DMS 273 treated with DMSO at 0.1 percent for 48 hours (cell line): ENCODE results near the gene XKR8.

Experiments
- DNase-seq: peaks from one replicate; lab custom pipeline; 2025; lab: John Stamatoyannopoulos, UW

XKR8 gene

DNA sequence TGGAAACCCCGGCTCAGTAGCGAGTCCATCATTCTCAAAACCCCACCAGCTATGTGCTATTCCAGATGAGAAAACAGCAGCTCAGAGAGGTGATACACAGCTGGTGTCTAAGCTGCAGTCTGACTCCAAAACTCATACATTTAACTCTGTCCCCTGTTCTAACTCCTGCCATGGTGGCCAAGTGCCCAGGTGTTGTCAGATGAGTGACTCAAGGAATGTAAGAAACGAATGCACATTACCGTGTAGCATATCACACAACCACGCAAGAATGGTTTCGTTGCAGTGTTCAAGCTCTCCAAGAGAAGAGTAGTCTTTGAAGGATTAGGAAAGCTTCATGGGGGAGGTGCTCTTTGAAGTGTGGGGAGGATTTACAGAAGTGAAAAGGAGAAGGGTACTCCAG lies 4.7 kb upstream of the XKR8 start:
- no peak for DNase-seq

DNA sequence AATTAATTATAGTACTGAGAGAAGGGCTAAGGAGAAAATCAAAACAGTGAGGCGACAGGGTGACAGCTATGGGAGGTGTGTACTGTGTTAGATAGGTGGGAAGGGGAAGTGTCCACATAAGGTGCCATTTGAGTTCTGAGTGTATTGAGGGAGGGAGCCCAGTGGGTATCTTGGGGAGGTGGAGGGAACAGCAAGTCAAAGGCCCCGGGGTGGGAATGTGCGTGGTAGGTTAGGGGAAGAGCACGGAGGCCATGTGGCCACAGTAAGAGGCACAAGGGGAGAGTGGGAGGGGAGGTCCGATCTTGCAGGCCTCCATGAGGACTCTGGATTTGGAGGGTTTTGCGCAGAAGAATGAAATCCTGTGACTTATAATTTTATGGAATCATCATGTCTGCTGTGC lies 3.0 kb upstream of the XKR8 start:
- DNase-seq: no peak

DNA sequence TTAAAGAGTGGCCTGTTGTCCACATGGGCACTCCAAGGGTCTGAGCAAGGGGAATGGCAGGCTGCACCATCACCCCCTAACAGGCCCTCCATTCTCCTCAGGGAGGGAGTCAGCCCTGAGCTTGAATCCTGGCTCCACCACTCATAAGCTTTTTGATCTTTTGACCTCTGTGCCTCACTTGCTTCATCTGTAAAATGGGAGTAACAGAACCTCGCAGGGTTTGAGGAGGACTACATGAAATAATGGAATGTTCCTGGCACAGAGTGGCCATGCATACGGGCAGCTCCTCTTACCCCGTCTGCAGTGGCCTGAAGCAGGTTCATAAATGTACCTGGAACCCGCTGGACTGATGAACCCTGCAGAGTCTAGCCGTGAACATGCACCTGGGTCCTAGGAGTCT lies 2.1 kb upstream of the XKR8 start:
- DNase-seq: no peak

DNA sequence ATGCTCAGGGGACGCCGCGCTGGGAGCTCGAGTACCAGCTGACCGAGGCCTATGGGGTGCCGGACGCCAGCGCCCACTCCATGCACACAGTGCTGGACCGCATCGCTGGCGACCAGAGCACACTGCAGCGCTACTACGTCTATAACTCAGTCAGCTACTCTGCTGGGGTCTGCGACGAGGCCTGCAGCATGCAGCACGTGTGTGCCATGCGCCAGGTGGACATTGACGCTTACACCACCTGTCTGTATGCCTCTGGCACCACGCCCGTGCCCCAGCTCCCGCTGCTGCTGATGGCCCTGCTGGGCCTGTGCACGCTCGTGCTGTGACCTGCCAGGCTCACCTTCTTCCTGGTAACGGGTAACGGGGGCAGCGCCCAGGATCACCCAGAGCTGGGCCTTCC lies 1.3 kb upstream of the XKR8 start:
- no peak for DNase-seq

DNA sequence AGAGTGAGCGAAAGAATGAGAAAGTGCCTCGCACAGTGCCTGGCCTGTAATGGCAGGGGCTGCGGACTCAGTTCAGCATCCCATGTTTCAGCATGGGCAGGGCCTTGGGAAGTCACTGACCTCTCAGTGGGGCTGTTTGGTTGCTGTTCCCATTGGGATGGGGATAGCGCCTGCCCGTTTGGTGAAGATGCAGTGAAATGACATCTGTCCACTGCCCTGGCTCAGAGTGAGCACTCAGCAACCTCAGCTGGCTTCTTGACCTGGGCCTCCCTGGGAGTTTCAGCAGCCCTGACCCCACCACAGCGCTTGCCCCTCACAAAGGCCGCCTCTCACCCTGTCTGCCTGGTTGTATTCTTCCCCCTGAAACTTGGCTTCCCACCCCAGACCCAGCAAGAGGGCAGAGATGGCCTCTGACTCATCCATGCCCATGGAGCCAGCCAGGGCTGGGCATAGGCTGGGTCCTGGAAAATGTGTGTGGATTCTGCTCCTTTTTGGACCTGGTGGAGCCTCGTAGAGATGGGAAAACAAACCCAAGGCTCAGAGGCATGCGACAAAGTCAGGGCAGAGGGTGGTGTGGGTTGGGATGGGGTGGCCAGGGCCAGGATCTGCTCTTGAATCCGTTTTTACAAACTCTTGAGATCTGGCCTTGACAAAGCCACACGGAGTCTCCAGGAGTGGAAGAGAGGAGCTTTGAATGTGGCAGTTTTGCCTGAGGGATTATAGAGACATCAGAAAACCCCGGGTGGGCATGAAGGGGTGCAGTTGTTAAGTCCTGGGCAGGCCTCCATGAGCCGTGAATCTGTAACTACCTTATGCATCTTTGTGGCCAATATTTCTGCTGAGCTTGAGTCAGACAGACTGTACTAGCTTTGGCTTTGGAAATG lies 1.2 kb downstream of the XKR8 start:
- DNase-seq: no peak

DNA sequence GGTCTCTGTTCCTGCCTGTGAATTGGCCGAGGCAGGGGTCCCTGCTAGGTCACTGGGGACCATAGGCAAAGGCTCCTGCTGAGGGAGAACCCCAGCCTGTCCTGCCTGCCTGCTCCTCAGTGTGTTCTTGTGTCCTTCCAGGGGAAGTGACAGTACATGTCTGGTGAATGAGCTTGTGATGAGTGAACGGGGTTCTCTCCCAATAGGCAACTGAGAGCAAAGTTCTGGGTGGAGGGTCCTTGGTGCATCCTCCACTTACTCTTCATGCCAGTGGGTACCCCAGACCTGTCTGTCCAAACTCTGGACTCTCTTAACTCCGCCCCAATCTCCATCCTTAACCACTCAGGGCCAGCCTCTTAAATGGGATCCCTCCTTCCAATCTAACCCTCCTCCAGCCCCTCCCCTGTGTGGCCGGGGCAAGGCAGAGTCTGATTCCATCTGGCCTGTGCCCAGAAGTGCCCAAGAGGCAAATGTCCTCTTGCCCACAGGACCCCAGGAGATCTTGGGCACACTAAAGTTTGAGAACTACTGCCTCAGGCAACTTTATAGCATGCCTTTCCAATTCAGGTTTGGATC lies 2.0 kb downstream of the XKR8 start:
- DNase-seq: no peak

DNA sequence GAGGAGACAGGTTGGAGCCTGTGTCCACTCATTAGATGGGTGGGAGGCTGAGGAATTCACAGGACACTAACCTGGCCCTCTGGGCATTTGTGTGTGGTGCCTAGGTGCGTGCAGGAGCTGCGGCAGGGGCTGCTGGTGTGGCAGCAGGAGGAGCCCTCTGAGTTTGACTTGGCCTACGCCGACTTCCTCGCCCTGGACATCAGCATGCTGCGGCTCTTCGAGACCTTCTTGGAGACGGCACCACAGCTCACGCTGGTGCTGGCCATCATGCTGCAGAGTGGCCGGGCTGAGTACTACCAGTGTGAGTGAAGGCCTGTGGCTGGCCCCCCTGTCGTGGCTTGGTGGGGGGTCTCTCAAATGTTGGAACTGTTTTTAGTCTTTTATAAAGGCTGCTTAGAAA lies 3.6 kb downstream of the XKR8 start:
- no peak for DNase-seq

DNA sequence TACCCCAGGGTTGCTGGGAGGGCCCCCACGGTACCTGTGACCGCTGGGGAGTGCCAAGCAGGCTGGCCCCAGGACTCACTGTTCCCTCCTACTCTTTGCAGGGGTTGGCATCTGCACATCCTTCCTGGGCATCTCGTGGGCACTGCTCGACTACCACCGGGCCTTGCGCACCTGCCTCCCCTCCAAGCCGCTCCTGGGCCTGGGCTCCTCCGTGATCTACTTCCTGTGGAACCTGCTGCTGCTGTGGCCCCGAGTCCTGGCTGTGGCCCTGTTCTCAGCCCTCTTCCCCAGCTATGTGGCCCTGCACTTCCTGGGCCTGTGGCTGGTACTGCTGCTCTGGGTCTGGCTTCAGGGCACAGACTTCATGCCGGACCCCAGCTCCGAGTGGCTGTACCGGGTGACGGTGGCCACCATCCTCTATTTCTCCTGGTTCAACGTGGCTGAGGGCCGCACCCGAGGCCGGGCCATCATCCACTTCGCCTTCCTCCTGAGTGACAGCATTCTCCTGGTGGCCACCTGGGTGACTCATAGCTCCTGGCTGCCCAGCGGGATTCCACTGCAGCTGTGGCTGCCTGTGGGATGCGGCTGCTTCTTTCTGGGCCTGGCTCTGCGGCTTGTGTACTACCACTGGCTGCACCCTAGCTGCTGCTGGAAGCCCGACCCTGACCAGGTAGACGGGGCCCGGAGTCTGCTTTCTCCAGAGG lies 6.8 kb downstream of the XKR8 start:
- DNase-seq: no peak

DNA sequence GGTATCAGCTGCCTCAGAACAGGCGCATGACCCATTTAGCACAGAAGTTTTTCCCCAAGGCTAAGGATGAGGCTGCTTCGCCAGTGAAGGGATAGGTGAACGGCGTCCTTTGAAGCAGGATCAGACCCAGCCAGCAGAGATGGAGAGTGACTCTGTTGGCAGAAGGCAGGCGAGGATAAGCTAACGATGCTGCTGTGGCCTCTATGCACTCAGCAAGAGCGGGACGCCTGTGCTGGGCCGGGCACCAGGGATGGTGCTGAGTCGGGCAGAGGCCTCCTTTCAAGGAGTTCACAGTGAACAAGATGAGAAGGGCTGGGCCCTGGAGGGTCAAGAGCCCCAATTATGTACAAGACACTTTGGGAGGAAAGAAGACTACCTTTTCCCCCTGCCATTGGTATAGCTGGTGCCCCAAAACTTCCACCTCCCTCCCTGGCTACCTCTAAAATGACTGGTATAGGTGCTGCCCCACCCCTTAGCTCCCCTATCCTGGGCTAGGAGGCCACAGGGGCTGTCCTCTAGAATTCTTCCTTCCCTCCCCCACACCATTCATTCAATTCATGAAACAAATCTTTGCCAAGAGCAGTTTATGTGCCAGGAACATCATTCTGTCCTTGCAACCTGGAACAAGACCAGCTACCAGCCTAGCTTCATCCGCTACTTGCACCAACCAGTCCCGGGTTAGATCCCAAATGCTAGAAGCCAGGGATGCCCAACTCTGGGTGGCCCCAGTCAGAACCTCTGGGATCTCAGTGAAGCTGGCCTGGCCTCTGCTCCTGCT lies 7.5 kb downstream of the XKR8 start:
- DNase-seq: no peak

DNA sequence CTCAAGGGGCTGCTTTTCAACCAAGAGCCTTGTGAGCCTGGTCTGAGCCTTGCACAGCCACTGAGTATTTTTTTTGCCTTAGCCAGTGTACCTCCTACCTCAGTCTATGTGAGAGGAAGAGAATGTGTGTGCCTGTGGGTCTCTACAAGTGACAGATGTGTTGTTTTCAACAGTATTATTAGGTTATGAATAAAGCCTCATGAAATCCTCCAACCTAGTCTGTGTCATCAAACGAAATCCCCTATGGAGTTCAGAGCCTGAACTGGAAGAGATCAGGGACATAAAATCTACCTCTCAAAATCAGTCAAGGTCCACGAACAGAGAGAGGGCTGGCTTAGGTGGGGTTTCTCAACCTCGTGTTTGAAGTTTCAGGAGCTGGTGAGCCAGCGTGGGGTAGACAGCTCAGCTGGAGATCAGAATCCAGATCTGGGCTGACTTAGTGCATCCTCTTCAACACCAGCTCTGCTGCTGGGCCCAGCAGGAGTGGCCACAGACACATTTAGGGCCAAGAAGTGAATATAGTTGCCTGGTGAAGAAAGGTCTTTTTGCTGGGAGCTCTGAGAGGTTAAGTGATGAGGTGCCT lies 8.2 kb downstream of the XKR8 start:
- no peak for DNase-seq

DNA sequence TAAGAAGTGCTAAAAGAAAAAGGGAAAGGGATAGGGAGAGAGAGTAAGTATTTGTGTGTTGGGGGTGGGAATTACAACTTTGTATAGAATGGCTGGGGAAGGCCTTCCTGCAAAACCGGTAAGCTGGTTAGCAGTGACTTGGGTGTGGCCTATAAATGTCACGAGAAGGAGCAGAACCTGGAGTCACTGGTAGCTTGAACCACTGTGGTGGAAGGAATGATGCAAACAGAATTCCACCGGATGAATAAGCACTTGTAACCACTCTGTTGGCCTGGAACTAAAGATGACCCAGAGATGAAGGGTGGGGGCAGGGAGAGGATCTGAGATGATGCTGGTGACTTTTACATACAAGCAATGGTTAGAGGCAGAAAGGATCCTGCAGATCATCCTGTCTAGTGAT lies 8.9 kb downstream of the XKR8 start:
- DNase-seq: no peak

DNA sequence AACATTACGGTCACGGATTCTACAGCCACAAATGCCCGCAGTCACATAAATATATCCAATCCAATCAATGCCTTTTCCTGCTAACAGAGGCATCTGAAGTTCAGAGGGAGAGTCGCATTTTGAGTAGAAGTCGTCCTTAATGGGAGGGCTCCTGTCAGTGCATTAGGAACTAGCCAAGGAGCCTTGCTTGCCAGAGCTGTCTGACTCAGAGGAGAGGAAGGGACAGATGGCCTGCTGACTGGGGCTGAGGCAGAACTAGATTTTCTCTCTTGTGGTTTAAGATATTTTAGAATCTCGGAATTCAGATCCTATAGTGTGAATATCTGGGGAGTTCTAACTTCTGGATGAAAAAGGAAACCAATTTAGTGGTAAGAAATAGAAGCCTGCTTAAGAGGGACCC lies 10.6 kb downstream of the XKR8 start:
- DNase-seq: peak; percentile 74

DNA sequence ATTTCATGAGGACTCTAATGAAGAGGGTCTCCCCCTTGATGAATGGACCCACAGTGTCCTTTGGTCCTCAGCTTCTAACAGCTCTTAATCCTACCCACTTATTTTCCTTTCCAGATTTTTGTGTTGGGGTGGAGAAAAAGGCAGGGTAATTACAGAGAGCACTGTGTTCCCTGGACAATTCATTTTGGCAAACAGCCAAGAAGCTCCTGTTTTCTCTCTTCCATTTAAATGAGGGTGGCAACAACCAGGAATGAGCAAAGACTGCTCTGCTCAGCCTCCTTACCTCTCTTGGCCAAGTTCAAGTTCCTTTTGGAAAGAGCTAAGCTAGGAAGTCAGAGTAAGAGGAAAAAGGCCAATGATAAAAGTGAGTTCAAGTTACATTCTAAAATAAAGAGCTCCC lies 11.9 kb downstream of the XKR8 start:
- peak; percentile 41 for DNase-seq

DNA sequence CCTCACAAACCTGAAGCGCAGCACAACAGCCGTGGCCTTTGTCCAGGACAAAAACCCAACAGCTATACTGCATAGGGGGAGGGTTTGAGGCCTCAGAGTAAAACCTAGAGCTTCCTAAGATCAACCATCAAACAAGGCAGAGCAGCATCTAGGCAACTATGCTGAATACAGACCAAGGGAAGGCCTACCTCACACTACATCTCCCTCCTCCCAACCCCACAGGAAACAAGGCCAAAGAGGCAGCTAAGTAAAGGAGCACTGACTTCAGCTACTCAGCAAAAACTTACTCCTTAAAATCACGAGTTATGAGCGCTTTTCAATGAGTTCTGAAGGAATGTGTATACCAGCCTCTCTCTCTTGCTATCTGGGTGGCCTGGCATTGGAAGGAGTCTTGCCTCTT lies 12.4 kb downstream of the XKR8 start:
- no peak for DNase-seq

DNA sequence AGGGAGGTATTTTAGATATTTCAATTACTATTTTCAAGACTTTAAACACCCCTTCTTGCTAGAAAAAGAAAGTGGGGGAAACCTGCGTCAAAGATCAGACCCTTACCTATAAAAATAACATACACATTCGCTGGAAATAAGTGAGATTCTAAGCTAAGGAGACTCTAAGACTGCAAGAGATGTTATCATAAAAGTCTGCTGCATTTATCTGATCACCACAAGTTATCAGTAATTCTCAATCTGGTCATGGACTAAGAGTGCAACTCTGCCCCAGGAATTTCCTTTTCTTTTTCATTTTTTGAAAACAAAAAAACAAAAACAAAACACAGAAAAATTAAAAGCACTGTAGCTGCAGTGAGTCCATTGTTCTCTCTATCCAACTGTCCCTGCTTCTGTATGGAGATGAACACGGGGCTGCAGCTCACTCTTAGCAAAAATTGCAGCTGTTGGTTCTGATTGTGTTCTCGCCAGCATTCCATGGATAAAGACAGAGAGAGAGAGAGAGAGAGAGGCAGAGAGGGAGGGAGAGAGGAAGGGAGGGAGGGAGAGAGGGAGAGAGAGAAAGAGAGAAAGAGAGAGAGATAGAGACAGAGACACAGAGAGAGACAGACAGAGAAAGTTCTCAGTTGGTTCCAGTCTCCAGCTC lies 14.1 kb downstream of the XKR8 start:
- DNase-seq: no peak

DNA sequence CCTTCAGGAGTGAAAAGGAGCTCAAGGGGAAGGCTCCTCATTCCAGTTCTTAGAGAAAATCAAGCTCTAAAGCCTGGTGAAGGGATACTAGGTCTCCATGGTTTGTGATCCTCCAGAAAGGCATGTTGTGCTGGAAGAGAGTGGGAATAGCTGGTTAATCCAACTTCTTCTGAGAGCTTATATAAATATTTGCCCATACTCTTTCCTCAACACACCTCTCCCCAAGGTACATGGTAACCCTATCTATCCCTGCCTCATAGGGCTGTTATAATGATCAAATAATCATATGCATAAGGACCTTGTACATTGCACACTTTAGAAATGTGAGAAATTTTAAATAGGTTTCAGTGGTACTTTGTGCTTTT lies 14.6 kb downstream of the XKR8 start:
- no peak for DNase-seq

DNA sequence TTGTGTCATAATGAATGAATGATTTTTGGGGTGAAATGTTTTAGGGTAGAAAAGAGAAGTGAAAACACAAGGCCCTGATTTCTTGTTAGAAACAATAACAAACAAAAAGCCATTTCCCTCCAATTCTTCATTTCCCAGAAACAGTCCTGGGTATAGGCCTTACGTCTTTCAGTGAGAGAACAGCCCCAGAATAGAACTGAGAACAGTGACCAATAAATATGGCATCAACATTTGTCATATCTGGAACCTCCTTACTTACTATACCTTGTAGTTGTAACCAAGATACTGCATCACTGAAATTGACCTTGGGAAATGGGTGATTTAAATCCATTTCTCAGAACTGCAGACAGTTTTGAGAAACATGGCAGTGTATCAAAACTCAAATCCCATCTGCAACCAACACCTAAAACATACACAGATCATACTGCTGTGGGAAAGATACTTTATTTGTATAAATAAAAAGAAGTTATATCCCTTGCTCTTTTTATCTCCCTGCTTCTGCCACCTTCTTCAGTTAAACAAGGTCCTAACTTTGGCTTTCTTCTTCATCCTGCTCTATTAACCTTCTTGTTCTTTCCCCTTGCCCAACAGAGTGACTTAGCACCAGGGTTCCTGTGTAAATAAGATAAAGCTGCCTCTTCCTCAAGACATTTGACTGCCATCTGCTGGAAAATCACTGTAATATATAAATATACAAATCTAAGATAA lies 19.5 kb downstream of the XKR8 start:
- peak; percentile 17 for DNase-seq

DNA sequence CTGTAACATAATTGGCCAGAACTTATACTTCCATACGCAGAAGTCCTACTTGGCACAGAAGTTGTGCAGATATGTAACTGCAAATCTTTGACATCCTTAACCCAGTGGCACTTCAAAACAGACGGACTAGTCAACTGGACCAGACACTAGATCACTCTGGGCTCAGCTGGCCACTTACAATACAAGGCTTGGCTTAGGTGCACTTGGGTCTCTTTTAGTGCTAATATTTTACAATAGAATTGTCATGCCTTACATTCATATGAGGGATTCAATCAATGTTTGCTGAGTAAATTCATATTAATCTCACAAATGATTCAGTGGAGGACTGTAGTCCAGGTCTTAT lies 20.1 kb downstream of the XKR8 start:
- DNase-seq: no peak

DNA sequence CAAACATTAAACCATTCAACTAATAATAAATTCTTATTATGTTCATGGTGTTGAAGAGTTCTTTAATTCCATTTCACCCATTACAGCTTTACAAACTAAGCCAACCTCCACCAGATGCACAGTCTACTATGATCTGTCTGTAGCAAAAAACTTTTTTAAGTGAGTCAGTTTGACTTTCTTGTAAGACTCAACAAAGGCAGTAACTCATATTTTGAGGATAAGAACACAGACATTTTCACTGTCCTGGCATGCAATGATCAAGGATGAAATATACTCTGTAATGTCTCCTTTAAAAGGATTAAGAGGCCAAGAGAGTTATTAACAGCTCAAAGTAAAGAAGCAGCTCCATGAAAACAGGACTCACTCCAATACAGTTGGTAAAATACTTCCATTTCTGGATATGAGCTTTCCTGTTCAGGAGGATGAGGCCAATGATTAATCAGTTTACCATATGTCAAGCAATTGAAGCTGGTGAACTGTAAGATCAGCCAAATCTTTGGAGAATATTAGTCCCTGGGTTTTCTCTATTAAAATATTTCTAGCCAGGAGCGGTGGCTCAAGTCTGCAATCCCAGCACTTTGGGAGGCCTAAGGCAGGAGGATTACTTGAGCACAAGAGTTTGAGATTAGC lies 20.6 kb downstream of the XKR8 start:
- no peak for DNase-seq

DNA sequence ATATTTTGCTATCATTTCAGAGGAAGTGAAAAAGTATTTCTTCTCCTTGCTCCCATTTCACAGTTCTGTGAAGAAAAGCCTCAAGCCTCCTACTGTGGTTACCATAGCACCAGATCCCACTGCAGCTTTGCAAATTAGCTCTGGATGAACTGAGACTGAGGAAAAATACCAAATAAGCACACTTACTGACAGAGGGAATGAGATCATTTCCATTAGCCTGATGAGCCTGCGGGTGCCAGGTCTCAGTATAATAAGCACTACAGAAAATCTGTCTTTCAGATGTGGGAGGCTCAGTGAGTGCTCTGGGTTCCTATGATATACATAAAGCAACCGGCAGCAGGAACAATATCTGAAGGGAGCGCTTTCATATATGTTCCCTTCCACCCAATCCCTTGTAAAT lies 21.4 kb downstream of the XKR8 start:
- DNase-seq: no peak
